HPDE6-E6E7 (cell line): ENCODE data around the gene NTF3.

Experiments used
- DNase-seq: peaks from one replicate; pipeline ENCODE4 v3.0.0; 2011; ENCODE audit warnings: missing footprints; ENCODE audit errors: extremely low spot score

The NTF3 gene

GRCh38 chr12:5487948-5488625 is 56.2 kb downstream of the NTF3 start:
- DNase-seq: no peak

GRCh38 chr12:5488626-5488955 is 56.7 kb downstream of the NTF3 start:
- no peak for DNase-seq

- DNase-seq: no peak
Observed at GRCh38 chr12:5489017-5489416, 57.1 kb downstream of the NTF3 start.

GRCh38 chr12:5489760-5490406 is 58.0 kb downstream of the NTF3 start:
- DNase-seq: no peak

- no peak for DNase-seq
Observed at GRCh38 chr12:5492562-5492961, 60.7 kb downstream of the NTF3 start.

GRCh38 chr12:5493018-5493417 is 61.1 kb downstream of the NTF3 start:
- no peak for DNase-seq

GRCh38 chr12:5494343-5494742 is 62.4 kb downstream of the NTF3 start:
- no peak for DNase-seq

GRCh38 chr12:5497329-5498053 is 65.6 kb downstream of the NTF3 start:
- no peak for DNase-seq

GRCh38 chr12:5498076-5498475 is 66.2 kb downstream of the NTF3 start:
- no peak for DNase-seq

GRCh38 chr12:5498806-5499205 is 66.9 kb downstream of the NTF3 start:
- no peak for DNase-seq

GRCh38 chr12:5499566-5500330 is 67.8 kb downstream of the NTF3 start:
- no peak for DNase-seq

GRCh38 chr12:5500331-5500659 is 68.4 kb downstream of the NTF3 start:
- no peak for DNase-seq

GRCh38 chr12:5503774-5504173 is 71.9 kb downstream of the NTF3 start:
- no peak for DNase-seq

GRCh38 chr12:5505116-5505515 is 73.2 kb downstream of the NTF3 start:
- DNase-seq: no peak

- DNase-seq: no peak
Observed at GRCh38 chr12:5505751-5506150, 73.8 kb downstream of the NTF3 start.

GRCh38 chr12:5506295-5506694 is 74.4 kb downstream of the NTF3 start:
- DNase-seq: no peak

- no peak for DNase-seq
Observed at GRCh38 chr12:5506821-5507231, 74.9 kb downstream of the NTF3 start.

- DNase-seq: no peak
Observed at GRCh38 chr12:5507401-5507935, 75.6 kb downstream of the NTF3 start.

GRCh38 chr12:5507944-5508343 is 76.0 kb downstream of the NTF3 start:
- DNase-seq: no peak

- DNase-seq: no peak
Observed at GRCh38 chr12:5509102-5509501, 77.2 kb downstream of the NTF3 start.

GRCh38 chr12:5509557-5509956 is 77.6 kb downstream of the NTF3 start:
- no peak for DNase-seq

- DNase-seq: no peak
Observed at GRCh38 chr12:5510251-5510805, 78.4 kb downstream of the NTF3 start.
